ENCODE measurements around the gene IL31. TPM values are rescaled to one million over a fixed set of nuclear protein-coding genes. Genes with fewer than 3 reads are reported as not detected.
"Not testable (repeated sequence)": the region's sequence is repeated elsewhere in the genome, so short reads cannot be mapped to it uniquely, and the experiment has no call there.

Gene IL31
- total RNA-seq, 1 donor from 2014 or later: not detected

- Mint-ChIP-seq H3K27ac (no peak overlapping the region), H3K36me3 (no peaks in the 10 kb centered on the region), H3K9me3 (no peaks in the 10 kb centered on the region), H3K4me3 (peak overlapping the region; percentile 67), H3K4me1 (ENCODE audit: unreplicated experiment) (no peaks in the 10 kb centered on the region), H3K27me3 (peaks cover 8% of the 10 kb centered on the region)
- no peak for DNase-seq (ENCODE audit: extremely low spot score, unreplicated experiment)
- no peak for TF ChIP-seq CTCF (conservative IDR thresholded peaks at IDR 0.05)
These were observed 10.5 kb upstream of the IL31 start for GRCh38 chr12:122184517-122184916.

- Mint-ChIP-seq H3K9me3 (no peaks in the 10 kb centered on the region), H3K4me3 (peak overlapping the region; percentile 74), H3K27ac (no peak overlapping the region), H3K36me3 (no peaks in the 10 kb centered on the region), H3K4me1 (ENCODE audit: unreplicated experiment) (no peaks in the 10 kb centered on the region), H3K27me3 (peaks cover 8% of the 10 kb centered on the region)
- no peak for TF ChIP-seq CTCF (conservative IDR thresholded peaks at IDR 0.05)
- no peak for DNase-seq (ENCODE audit: extremely low spot score, unreplicated experiment)
These were observed 9.5 kb upstream of the IL31 start for GRCh38 chr12:122183588-122183940.

GRCh38 chr12:122182887-122183587 is 9.0 kb upstream of the IL31 start, which contains the start of gene LRRC43:
LRRC43 (plus strand) TSS chr12:122183123; CDS start chr12:122183145, 22 bp downstream.
- Mint-ChIP-seq H3K36me3 (no peaks in the 10 kb centered on the region), H3K27me3 (peaks cover 8% of the 10 kb centered on the region), H3K4me1 (ENCODE audit: unreplicated experiment) (no peaks in the 10 kb centered on the region), H3K9me3 (no peaks in the 10 kb centered on the region), H3K27ac (peak within 1 kb of the TSS; percentile 70), H3K4me3 (peak within 1 kb of the TSS; percentile 89)
- TF ChIP-seq CTCF (conservative IDR thresholded peaks at IDR 0.05): no peak
- DNase-seq (ENCODE audit: extremely low spot score, unreplicated experiment): peak; percentile 79

GRCh38 chr12:122176473-122176872 is 2.5 kb upstream of the IL31 start:
- not testable (repeated sequence) for H3K9me3 Mint-ChIP-seq; H3K27ac Mint-ChIP-seq; H3K27me3 Mint-ChIP-seq; H3K36me3 Mint-ChIP-seq; H3K4me1 Mint-ChIP-seq (ENCODE audit: unreplicated experiment); H3K4me3 Mint-ChIP-seq; DNase-seq (ENCODE audit: extremely low spot score, unreplicated experiment)

- Mint-ChIP-seq H3K4me1 (ENCODE audit: unreplicated experiment) (no peaks in the 10 kb centered on the region), H3K36me3 (no peaks in the 10 kb centered on the region), H3K4me3 (no peak overlapping the region), H3K27ac (no peak overlapping the region), H3K9me3 (no peaks in the 10 kb centered on the region), H3K27me3 (peaks cover 3% of the 10 kb centered on the region)
- no peak for TF ChIP-seq CTCF (conservative IDR thresholded peaks at IDR 0.05)
- no peak for DNase-seq (ENCODE audit: extremely low spot score, unreplicated experiment)
These were observed 1.6 kb downstream of the IL31 start for GRCh38 chr12:122172262-122172939.

GRCh38 chr12:122171399-122171798 is 2.6 kb downstream of the IL31 start:
- Mint-ChIP-seq H3K4me1 (ENCODE audit: unreplicated experiment) (no peaks in the 10 kb centered on the region), H3K9me3 (no peaks in the 10 kb centered on the region), H3K4me3 (no peak overlapping the region), H3K27me3 (peaks cover 3% of the 10 kb centered on the region), H3K27ac (no peak overlapping the region), H3K36me3 (no peaks in the 10 kb centered on the region)
- no peak for TF ChIP-seq CTCF (conservative IDR thresholded peaks at IDR 0.05)
- no peak for DNase-seq (ENCODE audit: extremely low spot score, unreplicated experiment)
